ENCODE measurements around the gene ARID3C. TPM values are rescaled to one million over a fixed set of nuclear protein-coding genes. Genes with fewer than 3 reads are reported as not detected.

The ARID3C gene
- total and polyA plus RNA-seq, 2 of the 8 experiments (the other 6 are each of a cell fraction or from before 2014, with no cell fraction given): 0.08 TPM; not detected in 1

DNA sequence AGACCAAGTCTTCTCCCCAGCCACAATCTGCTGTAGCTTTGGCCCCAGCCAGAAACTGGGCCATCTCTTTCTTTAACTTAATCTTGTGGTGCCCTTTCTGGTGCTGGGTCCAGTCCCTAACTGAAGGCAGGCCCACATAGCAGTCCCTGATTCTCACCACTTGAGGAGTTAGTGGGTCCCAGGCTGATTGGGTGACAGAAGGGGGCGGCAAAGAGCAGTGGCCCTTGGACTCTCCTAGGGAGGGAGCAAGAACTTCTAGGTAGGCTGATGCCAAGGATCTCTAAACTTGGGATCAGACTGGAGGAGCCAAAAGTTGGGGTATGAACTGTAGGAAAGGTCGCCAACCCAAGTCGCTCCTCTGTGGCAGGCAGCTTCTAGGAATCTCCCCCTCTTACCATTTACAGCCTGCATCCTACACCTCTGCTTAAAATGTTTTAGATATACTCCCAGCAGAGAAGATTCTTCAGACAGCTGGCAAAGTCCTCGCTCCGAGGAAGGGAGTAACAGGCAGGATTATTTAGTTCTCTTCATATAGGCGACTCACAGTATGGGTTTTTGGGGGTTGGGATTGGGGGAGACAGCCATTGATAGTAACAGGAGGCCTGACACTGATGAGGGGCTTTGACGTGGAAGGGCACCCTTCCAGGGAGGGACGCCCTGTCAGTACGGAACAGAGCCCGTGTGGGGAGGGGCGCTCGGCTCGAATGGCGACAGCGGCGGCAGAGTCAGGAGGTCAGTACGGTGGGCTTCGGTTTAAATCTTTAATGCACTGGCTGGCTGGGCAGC lies 35.6 kb upstream of the ARID3C start (continued):
- peak; percentile 16; the same call in 1 of the 2 replicates for TF ChIP-seq CREB1 (IDR thresholded peaks at IDR 0.05)
- peak; percentile 99 to 100 (median 100) for TF ChIP-seq CTCF (IDR thresholded peaks at IDR 0.05; ENCODE audit: control extremely low read depth in 1 of 3, insufficient read depth in 1 of 3, low read depth in 1 of 3, low read length in 3 of 3)
- TF ChIP-seq TEAD4 (IDR thresholded peaks at IDR 0.05; ENCODE audit: low read depth, low read length): peak; percentile 31
